NB4 (cell line): ENCODE data around the gene EOLA2.

ENCODE experiments used
- CTCF ChIP-seq: IDR thresholded peaks from one replicate; pipeline ENCODE4 v1.5.1; 2012; ENCODE audit warnings: low read depth, low read length
- MYC ChIP-seq: IDR thresholded peaks from 2 replicates; pipeline ENCODE4 v1.6.1; 2011; ENCODE audit warnings: low read depth, low read length
- POLR2A ChIP-seq: IDR thresholded peaks from 2 replicates; pipeline ENCODE4 v1.6.1; 2011; ENCODE audit warnings: mild to moderate bottlenecking; ENCODE audit not compliant: insufficient read length; ENCODE audit errors: extremely low read depth

DNA sequence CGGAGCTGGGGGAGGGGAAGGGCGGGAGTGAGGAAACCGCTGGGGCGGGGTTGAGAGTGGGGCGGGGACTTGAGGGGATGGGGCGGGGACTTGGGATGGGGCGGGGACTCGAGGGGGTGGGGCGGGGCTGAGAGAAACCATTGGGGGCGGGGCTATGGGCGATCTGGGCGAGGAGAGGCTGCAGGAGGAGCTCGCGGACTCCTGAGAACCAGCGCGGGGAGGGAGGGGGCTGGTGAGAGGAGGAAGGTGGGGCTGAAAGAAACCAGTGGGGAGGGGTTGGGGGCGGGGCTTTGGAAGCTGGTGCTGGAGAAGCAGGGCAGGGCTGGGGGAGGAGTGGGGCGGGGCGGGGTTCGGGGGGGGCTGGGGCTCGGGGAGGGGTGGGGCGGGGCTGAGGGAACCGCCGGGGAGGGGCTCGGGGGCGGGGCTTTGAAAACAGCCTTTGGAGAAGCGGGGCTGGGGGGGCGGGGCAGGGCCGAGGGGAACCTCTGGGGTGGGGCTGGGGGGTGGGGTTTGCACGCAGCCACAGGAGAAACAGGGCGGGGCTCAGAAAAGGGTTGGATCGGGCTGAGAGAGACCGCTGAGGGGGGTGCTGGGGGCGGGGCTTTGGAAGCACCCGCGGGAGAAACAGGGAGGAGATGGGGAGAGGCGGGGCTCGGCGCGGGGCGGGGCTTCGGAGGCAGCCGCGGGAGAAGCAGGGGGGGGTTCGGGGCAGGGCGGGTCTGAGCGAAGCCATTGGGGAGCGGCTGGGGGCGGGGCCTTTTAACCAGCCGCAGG is 777 bp upstream of the EOLA2 start:
- TF ChIP-seq CTCF = no peak
- TF ChIP-seq POLR2A = no peak
- TF ChIP-seq MYC = no peak
